Measurements from ENCODE around the gene CNPY2. TPM values are rescaled to one million over a fixed set of nuclear protein-coding genes. Genes with fewer than 3 reads are reported as not detected.
A peak's percentile ranks its signal among the peaks of the same experiment; 100 is the strongest.

CNPY2 gene
- total and polyA plus RNA-seq, 2 of the 13 experiments (the other 11 are each of a cell fraction or from before 2014, with no cell fraction given) = 285 to 356 TPM

DNA sequence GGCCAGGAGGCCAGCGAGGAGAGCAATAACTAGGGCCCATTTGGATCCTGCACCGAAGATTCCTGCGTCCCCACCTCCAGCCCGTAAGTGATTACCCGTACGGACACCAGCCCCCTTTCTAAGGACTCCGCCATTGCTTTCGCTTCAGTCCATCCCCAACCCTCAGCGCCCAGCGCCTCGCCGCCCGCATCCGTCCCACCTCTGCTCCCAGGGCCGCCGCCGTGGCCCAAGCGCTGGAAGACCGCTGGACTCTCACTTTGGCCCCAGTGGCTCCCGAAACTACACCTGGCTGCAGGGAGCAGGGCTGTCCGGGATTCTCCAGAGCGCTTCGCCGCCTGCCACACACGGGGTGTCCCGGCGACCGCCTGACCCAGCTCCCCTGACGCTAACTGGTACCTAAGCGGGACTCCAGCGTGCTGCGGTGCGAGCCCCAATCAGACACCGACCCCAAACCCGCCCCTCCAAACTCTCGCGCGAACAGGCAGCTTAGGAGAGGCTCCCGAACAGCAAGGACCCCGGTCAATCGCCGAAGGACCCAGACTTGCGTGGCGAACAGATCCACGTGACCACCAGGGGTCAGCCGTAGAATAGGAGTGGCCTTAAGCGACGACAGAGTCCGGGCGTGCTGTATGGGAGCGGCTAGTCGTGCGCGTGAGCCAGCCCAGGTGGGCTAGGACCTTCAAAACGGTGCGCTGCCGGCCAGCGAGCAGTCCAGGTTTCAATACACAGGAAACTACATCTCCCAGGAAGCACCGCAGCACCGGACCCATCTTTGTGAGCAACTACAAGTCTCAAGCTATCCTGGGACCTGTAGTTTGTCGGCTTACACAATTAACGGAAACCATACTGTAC is at the start of gene CNPY2 (continued):
- TF ChIP-seq ZNF354B (CRISPR knock-in tag; IDR thresholded peaks at IDR 0.05) = no peak
- TF ChIP-seq, protein P1, sequence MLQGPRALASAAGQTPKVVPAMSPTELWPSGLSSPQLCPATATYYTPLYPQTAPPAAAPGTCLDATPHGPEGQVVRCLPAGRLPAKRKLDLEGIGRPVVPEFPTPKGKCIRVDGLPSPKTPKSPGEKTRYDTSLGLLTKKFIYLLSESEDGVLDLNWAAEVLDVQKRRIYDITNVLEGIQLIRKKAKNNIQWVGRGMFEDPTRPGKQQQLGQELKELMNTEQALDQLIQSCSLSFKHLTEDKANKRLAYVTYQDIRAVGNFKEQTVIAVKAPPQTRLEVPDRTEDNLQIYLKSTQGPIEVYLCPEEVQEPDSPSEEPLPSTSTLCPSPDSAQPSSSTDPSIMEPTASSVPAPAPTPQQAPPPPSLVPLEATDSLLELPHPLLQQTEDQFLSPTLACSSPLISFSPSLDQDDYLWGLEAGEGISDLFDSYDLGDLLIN (CRISPR knock-in tag; IDR thresholded peaks at IDR 0.05; ENCODE audit: borderline replicate concordance) = peak; percentile 63
- TF ChIP-seq, protein P2, sequence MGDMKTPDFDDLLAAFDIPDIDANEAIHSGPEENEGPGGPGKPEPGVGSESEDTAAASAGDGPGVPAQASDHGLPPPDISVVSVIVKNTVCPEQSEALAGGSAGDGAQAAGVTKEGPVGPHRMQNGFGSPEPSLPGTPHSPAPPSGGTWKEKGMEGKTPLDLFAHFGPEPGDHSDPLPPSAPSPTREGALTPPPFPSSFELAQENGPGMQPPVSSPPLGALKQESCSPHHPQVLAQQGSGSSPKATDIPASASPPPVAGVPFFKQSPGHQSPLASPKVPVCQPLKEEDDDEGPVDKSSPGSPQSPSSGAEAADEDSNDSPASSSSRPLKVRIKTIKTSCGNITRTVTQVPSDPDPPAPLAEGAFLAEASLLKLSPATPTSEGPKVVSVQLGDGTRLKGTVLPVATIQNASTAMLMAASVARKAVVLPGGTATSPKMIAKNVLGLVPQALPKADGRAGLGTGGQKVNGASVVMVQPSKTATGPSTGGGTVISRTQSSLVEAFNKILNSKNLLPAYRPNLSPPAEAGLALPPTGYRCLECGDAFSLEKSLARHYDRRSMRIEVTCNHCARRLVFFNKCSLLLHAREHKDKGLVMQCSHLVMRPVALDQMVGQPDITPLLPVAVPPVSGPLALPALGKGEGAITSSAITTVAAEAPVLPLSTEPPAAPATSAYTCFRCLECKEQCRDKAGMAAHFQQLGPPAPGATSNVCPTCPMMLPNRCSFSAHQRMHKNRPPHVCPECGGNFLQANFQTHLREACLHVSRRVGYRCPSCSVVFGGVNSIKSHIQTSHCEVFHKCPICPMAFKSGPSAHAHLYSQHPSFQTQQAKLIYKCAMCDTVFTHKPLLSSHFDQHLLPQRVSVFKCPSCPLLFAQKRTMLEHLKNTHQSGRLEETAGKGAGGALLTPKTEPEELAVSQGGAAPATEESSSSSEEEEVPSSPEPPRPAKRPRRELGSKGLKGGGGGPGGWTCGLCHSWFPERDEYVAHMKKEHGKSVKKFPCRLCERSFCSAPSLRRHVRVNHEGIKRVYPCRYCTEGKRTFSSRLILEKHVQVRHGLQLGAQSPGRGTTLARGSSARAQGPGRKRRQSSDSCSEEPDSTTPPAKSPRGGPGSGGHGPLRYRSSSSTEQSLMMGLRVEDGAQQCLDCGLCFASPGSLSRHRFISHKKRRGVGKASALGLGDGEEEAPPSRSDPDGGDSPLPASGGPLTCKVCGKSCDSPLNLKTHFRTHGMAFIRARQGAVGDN (CRISPR knock-in tag; IDR thresholded peaks at IDR 0.05) = peak; percentile 98
- 0 out of 2 replicates have a peak, but pooled peaks have one; percentile 60 for TF ChIP-seq MTF2 (CRISPR knock-in tag; IDR thresholded peaks at IDR 0.05; ENCODE audit: borderline replicate concordance)
- TF ChIP-seq CAMTA2 (CRISPR knock-in tag; IDR thresholded peaks at IDR 0.05; ENCODE audit: borderline replicate concordance) = peak; percentile 60; the same call in 1 of the 2 replicates
- TF ChIP-seq MBD4 (IDR thresholded peaks at IDR 0.05; ENCODE audit: borderline replicate concordance, low read length) = no peak
- no peak for TF ChIP-seq ZNF674 (CRISPR knock-in tag; IDR thresholded peaks at IDR 0.05; ENCODE audit: low read depth)
- TF ChIP-seq, protein P3, sequence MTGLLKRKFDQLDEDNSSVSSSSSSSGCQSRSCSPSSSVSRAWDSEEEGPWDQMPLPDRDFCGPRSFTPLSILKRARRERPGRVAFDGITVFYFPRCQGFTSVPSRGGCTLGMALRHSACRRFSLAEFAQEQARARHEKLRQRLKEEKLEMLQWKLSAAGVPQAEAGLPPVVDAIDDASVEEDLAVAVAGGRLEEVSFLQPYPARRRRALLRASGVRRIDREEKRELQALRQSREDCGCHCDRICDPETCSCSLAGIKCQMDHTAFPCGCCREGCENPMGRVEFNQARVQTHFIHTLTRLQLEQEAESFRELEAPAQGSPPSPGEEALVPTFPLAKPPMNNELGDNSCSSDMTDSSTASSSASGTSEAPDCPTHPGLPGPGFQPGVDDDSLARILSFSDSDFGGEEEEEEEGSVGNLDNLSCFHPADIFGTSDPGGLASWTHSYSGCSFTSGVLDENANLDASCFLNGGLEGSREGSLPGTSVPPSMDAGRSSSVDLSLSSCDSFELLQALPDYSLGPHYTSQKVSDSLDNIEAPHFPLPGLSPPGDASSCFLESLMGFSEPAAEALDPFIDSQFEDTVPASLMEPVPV (CRISPR knock-in tag; IDR thresholded peaks at IDR 0.05) = peak; percentile 80; the same call in 1 of the 2 replicates
- TF ChIP-seq, protein P4, sequence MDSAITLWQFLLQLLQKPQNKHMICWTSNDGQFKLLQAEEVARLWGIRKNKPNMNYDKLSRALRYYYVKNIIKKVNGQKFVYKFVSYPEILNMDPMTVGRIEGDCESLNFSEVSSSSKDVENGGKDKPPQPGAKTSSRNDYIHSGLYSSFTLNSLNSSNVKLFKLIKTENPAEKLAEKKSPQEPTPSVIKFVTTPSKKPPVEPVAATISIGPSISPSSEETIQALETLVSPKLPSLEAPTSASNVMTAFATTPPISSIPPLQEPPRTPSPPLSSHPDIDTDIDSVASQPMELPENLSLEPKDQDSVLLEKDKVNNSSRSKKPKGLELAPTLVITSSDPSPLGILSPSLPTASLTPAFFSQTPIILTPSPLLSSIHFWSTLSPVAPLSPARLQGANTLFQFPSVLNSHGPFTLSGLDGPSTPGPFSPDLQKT (CRISPR knock-in tag; IDR thresholded peaks at IDR 0.05; ENCODE audit: borderline replicate concordance) = no peak
- TF ChIP-seq NFATC3 (CRISPR knock-in tag; IDR thresholded peaks at IDR 0.05) = no peak
- TF ChIP-seq KLF16 (CRISPR knock-in tag; IDR thresholded peaks at IDR 0.05) = no peak
- TF ChIP-seq NFYC (CRISPR knock-in tag; IDR thresholded peaks at IDR 0.05) = peak; percentile 71
- TF ChIP-seq RXRB (CRISPR knock-in tag; IDR thresholded peaks at IDR 0.05; ENCODE audit: borderline replicate concordance) = peak; percentile 45; the same call in 1 of the 2 replicates
- TF ChIP-seq, protein P5, sequence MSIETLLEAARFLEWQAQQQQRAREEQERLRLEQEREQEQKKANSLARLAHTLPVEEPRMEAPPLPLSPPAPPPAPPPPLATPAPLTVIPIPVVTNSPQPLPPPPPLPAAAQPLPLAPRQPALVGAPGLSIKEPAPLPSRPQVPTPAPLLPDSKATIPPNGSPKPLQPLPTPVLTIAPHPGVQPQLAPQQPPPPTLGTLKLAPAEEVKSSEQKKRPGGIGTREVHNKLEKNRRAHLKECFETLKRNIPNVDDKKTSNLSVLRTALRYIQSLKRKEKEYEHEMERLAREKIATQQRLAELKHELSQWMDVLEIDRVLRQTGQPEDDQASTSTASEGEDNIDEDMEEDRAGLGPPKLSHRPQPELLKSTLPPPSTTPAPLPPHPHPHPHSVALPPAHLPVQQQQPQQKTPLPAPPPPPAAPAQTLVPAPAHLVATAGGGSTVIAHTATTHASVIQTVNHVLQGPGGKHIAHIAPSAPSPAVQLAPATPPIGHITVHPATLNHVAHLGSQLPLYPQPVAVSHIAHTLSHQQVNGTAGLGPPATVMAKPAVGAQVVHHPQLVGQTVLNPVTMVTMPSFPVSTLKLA (IDR thresholded peaks at IDR 0.05) = peak; percentile 75
- TF ChIP-seq, protein P6, sequence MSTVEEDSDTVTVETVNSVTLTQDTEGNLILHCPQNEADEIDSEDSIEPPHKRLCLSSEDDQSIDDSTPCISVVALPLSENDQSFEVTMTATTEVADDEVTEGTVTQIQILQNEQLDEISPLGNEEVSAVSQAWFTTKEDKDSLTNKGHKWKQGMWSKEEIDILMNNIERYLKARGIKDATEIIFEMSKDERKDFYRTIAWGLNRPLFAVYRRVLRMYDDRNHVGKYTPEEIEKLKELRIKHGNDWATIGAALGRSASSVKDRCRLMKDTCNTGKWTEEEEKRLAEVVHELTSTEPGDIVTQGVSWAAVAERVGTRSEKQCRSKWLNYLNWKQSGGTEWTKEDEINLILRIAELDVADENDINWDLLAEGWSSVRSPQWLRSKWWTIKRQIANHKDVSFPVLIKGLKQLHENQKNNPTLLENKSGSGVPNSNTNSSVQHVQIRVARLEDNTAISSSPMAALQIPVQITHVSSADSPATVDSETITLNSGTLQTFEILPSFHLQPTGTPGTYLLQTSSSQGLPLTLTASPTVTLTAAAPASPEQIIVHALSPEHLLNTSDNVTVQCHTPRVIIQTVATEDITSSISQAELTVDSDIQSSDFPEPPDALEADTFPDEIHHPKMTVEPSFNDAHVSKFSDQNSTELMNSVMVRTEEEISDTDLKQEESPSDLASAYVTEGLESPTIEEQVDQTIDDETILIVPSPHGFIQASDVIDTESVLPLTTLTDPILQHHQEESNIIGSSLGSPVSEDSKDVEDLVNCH (CRISPR knock-in tag; IDR thresholded peaks at IDR 0.05) = no peak

Data from HepG2 (cell line).